NCI-H1092 treated with DMSO at 0.1 percent for 48 hours (cell line): ENCODE data around the gene DNAJB5.

Experiments
- DNase-seq: peaks from one replicate; lab custom pipeline; 2025; lab: John Stamatoyannopoulos, UW

The DNAJB5 gene

GRCh38 chr9:34984049-34984448, 5.5 kb upstream of the DNAJB5 start:
- DNase-seq = no peak

- DNase-seq = peak; percentile 85
Measured at GRCh38 chr9:34985311-34985899, 4.1 kb upstream of the DNAJB5 start.

- DNase-seq = peak; percentile 49
Measured at GRCh38 chr9:34986540-34987047, 3.0 kb upstream of the DNAJB5 start.

- no peak for DNase-seq
Measured at GRCh38 chr9:34987160-34987901, 2.2 kb upstream of the DNAJB5 start.

GRCh38 chr9:34988218-34989002, 1.1 kb upstream of the DNAJB5 start:
- peak; percentile 70 for DNase-seq

- DNase-seq = peak; percentile 55
Measured at GRCh38 chr9:34989946-34990635, 546 bp downstream of the DNAJB5 start.

- no peak for DNase-seq
Measured at GRCh38 chr9:34990908-34991606, 1.5 kb downstream of the DNAJB5 start.

GRCh38 chr9:34991607-34992375, 2.2 kb downstream of the DNAJB5 start:
- DNase-seq = no peak

GRCh38 chr9:34992376-34992951, 2.9 kb downstream of the DNAJB5 start:
- DNase-seq = no peak

- peak; percentile 33 for DNase-seq
Measured at GRCh38 chr9:34993502-34994259, 4.1 kb downstream of the DNAJB5 start.

- peak; percentile 40 for DNase-seq
Measured at GRCh38 chr9:34994260-34994899, 4.8 kb downstream of the DNAJB5 start.

- no peak for DNase-seq
Measured at GRCh38 chr9:34994900-34995669, 5.5 kb downstream of the DNAJB5 start.

GRCh38 chr9:34995670-34996060, 6.1 kb downstream of the DNAJB5 start:
- no peak for DNase-seq

- no peak for DNase-seq
Measured at GRCh38 chr9:34996181-34996904, 6.8 kb downstream of the DNAJB5 start.

- no peak for DNase-seq
Measured at GRCh38 chr9:34996905-34997279, 7.3 kb downstream of the DNAJB5 start.

- no peak for DNase-seq
Measured at GRCh38 chr9:34997379-34997781, 7.8 kb downstream of the DNAJB5 start.

- DNase-seq = no peak
Measured at GRCh38 chr9:34998266-34998665, 8.7 kb downstream of the DNAJB5 start.

- no peak for DNase-seq
Measured at GRCh38 chr9:34999576-34999975, 10.0 kb downstream of the DNAJB5 start.
